K562 (cell line): ENCODE results near the gene ATAD3C. TPM values are rescaled to one million over a fixed set of nuclear protein-coding genes. Genes with fewer than 3 reads are reported as not detected.
A peak's percentile ranks its signal among the peaks of the same experiment; 100 is the strongest.

ENCODE experiments used
- CEBPG ChIP-seq, 3 experiments: fragments of 200-800 bp in 1 of 3; sonication (Bioruptor generic) in 1 of 3; sonication (generic) in 1 of 3; formaldehyde crosslinking in 1 of 3; IDR thresholded peaks in 2 of 3; conservative IDR thresholded peaks in 1 of 3; 2 replicates each; pipeline versions ENCODE4 v1.6.1 to v1.8.0; 2016 to 2022; ENCODE audit warnings: missing compliant biosample characterization in 2 of 3, missing genetic modification characterization in 2 of 3, mild to moderate bottlenecking in 1 of 3, missing genetic modification reagents in 1 of 3
- EP400 ChIP-seq: fragments of 450-650 bp; IDR thresholded peaks from 2 replicates; pipeline ENCODE4 v1.6.1; 2017; ENCODE audit warnings: antibody characterized with exemption, mild to moderate bottlenecking, moderate library complexity
- FUS ChIP-seq: fragments of 200-400 bp; formaldehyde crosslinking; optimal IDR thresholded peaks from 2 replicates; pipeline ENCODE3; 2017; ENCODE audit warnings: low read depth, low read length
- GABPA ChIP-seq: fragments of 200-800 bp; sonication (Bioruptor generic); conservative IDR thresholded peaks from 2 replicates; pipeline ENCODE4 v1.6.1; 2016; ENCODE audit warnings: low read depth, missing genetic modification characterization, missing compliant biosample characterization
- KHSRP ChIP-seq: fragments of 450-650 bp; IDR thresholded peaks from 2 replicates; pipeline ENCODE4 v1.6.1; 2017
- KLF1 ChIP-seq: fragments of 450-650 bp; IDR thresholded peaks from 2 replicates; pipeline ENCODE4 v1.6.1; 2016; ENCODE audit warnings: missing genetic modification characterization, missing compliant biosample characterization
- LEF1 ChIP-seq: fragments of 450-650 bp; IDR thresholded peaks from 2 replicates; pipeline ENCODE4 v1.6.1; 2016; ENCODE audit warnings: mild to moderate bottlenecking
- MYNN ChIP-seq, 2 experiments: sonication (generic); formaldehyde crosslinking in 1 of 2; IDR thresholded peaks; 2 replicates each; pipeline versions ENCODE4 v1.5.0 to v1.6.1; 2016 to 2020; ENCODE audit warnings: antibody characterized with exemption in 1 of 2, missing genetic modification reagents in 1 of 2
- NCOA2 ChIP-seq, 2 experiments: fragments of 450-650 bp; IDR thresholded peaks; 2 replicates each; pipeline ENCODE4 v1.6.1; 2018; ENCODE audit warnings: mild to moderate bottlenecking in 2 of 2, moderate library complexity in 1 of 2; ENCODE audit not compliant: partially characterized antibody in 2 of 2
- NR4A1 ChIP-seq, 2 experiments: fragments of 250-450 bp in 1 of 2; fragments of 450-650 bp in 1 of 2; sonication (Bioruptor Pico) in 1 of 2; IDR thresholded peaks; 2 replicates each; pipeline versions ENCODE4 v1.4.0 to v1.6.1; 2016 to 2020; ENCODE audit warnings: mild to moderate bottlenecking in 2 of 2, missing compliant biosample characterization in 1 of 2, missing genetic modification characterization in 1 of 2, moderate library complexity in 1 of 2
- PRPF4 ChIP-seq: fragments of 200-400 bp; formaldehyde crosslinking; IDR thresholded peaks from one replicate; pipeline ENCODE4 v1.6.1; 2017; ENCODE audit warnings: low read length, low read depth, mild to moderate bottlenecking; ENCODE audit not compliant: insufficient read depth, poor library complexity, severe bottlenecking
- RBM17 ChIP-seq: fragments of 200-400 bp; formaldehyde crosslinking; IDR thresholded peaks from 2 replicates; pipeline ENCODE4 v1.6.1; 2017; ENCODE audit warnings: low read depth, mild to moderate bottlenecking, low read length, borderline replicate concordance
- RFX5 ChIP-seq: IDR thresholded peaks from 2 replicates; pipeline ENCODE4 v1.6.1; 2011; ENCODE audit warnings: low read depth, mild to moderate bottlenecking, improper control_type of control experiment, low read length
- SIX5 ChIP-seq, 2 experiments: IDR thresholded peaks; 2 replicates each; pipeline ENCODE4 v1.6.1; 2011; ENCODE audit warnings: low read length in 2 of 2, borderline replicate concordance in 1 of 2, low read depth in 1 of 2, mild to moderate bottlenecking in 1 of 2, moderate library complexity in 1 of 2; ENCODE audit not compliant: insufficient read depth in 1 of 2
- SMAD2 ChIP-seq: fragments of 150-350 bp; IDR thresholded peaks from 2 replicates; pipeline ENCODE4 v1.6.1; 2014; ENCODE audit warnings: low read depth, mild to moderate bottlenecking, low read length
- SNIP1 ChIP-seq: fragments of 450-650 bp; IDR thresholded peaks from 2 replicates; pipeline ENCODE4 v1.7.1; 2017; ENCODE audit warnings: low read depth, mild to moderate bottlenecking
- SRSF1 ChIP-seq: fragments of 200-400 bp; formaldehyde crosslinking; IDR thresholded peaks from 2 replicates; pipeline ENCODE4 v1.6.1; 2017; ENCODE audit warnings: mild to moderate bottlenecking, low read depth, low read length, moderate library complexity
- ZBED1 ChIP-seq: IDR thresholded peaks from 2 replicates; pipeline ENCODE4 v1.6.1; 2014
- ZNF263 ChIP-seq: sonication (generic); formaldehyde crosslinking; IDR thresholded peaks from 2 replicates; pipeline ENCODE4 v1.8.0; 2022; ENCODE audit warnings: mild to moderate bottlenecking, missing genetic modification reagents, borderline replicate concordance
- ZNF444 ChIP-seq: fragments of 250-450 bp; sonication (Bioruptor Pico); IDR thresholded peaks from 2 replicates; pipeline ENCODE4 v1.4.0; 2020; ENCODE audit warnings: mild to moderate bottlenecking, moderate library complexity
- ZNF584 ChIP-seq: fragments of 200-800 bp; sonication (Bioruptor generic); IDR thresholded peaks from 2 replicates; pipeline ENCODE4 v1.6.1; 2016; ENCODE audit warnings: low read depth, mild to moderate bottlenecking, missing genetic modification characterization, missing compliant biosample characterization
- ZNF76 ChIP-seq: fragments of 250-450 bp; sonication (Bioruptor Pico); IDR thresholded peaks from 2 replicates; pipeline ENCODE4 v1.4.0; 2020; ENCODE audit warnings: mild to moderate bottlenecking, moderate library complexity, borderline replicate concordance
- polyA plus RNA-seq, 8 experiments: library from polyadenylated mRNA; depleted of rRNA in 4 of 8; stranded (reverse) in 5 of 8; unstranded in 3 of 8; fragments of >200 nt; fragmentation: Nextera tagmentation in 2 of 8; fragmentation: Illumina TruSeq in 1 of 8; extraction: Ambion mirVana in 2 of 8; extraction: Trizol in 1 of 8; gene quantifications; 2 replicates each; pipeline versions ENCODE4 v1.2.1 to v1.2.3, GENCODE V29; 2011 to 2014; ENCODE audit warnings: inconsistent platforms in 1 of 8, missing spikeins in 1 of 8
- total RNA-seq, 7 experiments: library from RNA; depleted of rRNA in 6 of 7; stranded (reverse); fragments of >200 nt in 6 of 7; fragmentation: Illumina TruSeq in 2 of 7; extraction: Trizol in 2 of 7; gene quantifications; 2 replicates each; pipeline versions ENCODE4 v1.2.1 to v1.2.3, GENCODE V29; 2011 to 2021; ENCODE audit warnings: low replicate concordance in 1 of 7
- TF ChIP-seq, protein P1 (sequence below): fragments of 250-450 bp; sonication (Bioruptor Pico); IDR thresholded peaks from 2 replicates; pipeline ENCODE4 v1.4.0; 2020

Gene ATAD3C
- total and polyA plus RNA-seq, 9 of the 15 experiments (the other 6 are each of a cell fraction or from before 2014, with no cell fraction given), result 0.03 to 0.18 TPM; not detected in 7

GRCh38 chr1:1511533-1512285 lies 62.2 kb downstream of the ATAD3C start, which contains the start of gene ATAD3A (continued):
- TF ChIP-seq MYNN (IDR thresholded peaks at IDR 0.05) (no peak), MYNN (CRISPR knock-in tag; IDR thresholded peaks at IDR 0.05) (no peak), ZBED1 (peak; percentile 75; the same call in 1 of the 2 replicates), KLF1 (peak; percentile 66; the same call in 1 of the 2 replicates), SNIP1 (no peak), CEBPG (CRISPR knock-in tag; IDR thresholded peaks at IDR 0.05) (no peak), CEBPG (tag; conservative IDR thresholded peaks at IDR 0.05 in 1 of 2, IDR thresholded peaks at IDR 0.05 in 1 of 2) (no peak), SIX5 (IDR thresholded peaks at IDR 0.05; ENCODE audit: borderline replicate concordance in 1 of 2, insufficient read depth in 1 of 2, low read depth in 1 of 2, low read length in 2 of 2) (peak; percentile 17 to 35; a peak in 1 of 4 replicates), EP400 (peak; percentile 99), NCOA2 (IDR thresholded peaks at IDR 0.05; ENCODE audit: partially characterized antibody in 2 of 2) (no peak), SRSF1 (no peak), ZNF76 (CRISPR knock-in tag) (no peak), ZNF444 (CRISPR knock-in tag) (no peak), LEF1 (no peak), PRPF4 (no peak), FUS (peak; percentile 90), ZNF584 (CRISPR knock-in tag) (no peak), KHSRP (peak; percentile 89), RFX5 (no peak), SMAD2 (no peak), GABPA (peak; percentile 71), ZNF263 (no peak; the same call in 1 of the 2 replicates), NR4A1 (CRISPR knock-in tag; IDR thresholded peaks at IDR 0.05) (no peak), NR4A1 (tag; IDR thresholded peaks at IDR 0.05) (no peak), RBM17 (no peak)
- TF ChIP-seq, protein P1, sequence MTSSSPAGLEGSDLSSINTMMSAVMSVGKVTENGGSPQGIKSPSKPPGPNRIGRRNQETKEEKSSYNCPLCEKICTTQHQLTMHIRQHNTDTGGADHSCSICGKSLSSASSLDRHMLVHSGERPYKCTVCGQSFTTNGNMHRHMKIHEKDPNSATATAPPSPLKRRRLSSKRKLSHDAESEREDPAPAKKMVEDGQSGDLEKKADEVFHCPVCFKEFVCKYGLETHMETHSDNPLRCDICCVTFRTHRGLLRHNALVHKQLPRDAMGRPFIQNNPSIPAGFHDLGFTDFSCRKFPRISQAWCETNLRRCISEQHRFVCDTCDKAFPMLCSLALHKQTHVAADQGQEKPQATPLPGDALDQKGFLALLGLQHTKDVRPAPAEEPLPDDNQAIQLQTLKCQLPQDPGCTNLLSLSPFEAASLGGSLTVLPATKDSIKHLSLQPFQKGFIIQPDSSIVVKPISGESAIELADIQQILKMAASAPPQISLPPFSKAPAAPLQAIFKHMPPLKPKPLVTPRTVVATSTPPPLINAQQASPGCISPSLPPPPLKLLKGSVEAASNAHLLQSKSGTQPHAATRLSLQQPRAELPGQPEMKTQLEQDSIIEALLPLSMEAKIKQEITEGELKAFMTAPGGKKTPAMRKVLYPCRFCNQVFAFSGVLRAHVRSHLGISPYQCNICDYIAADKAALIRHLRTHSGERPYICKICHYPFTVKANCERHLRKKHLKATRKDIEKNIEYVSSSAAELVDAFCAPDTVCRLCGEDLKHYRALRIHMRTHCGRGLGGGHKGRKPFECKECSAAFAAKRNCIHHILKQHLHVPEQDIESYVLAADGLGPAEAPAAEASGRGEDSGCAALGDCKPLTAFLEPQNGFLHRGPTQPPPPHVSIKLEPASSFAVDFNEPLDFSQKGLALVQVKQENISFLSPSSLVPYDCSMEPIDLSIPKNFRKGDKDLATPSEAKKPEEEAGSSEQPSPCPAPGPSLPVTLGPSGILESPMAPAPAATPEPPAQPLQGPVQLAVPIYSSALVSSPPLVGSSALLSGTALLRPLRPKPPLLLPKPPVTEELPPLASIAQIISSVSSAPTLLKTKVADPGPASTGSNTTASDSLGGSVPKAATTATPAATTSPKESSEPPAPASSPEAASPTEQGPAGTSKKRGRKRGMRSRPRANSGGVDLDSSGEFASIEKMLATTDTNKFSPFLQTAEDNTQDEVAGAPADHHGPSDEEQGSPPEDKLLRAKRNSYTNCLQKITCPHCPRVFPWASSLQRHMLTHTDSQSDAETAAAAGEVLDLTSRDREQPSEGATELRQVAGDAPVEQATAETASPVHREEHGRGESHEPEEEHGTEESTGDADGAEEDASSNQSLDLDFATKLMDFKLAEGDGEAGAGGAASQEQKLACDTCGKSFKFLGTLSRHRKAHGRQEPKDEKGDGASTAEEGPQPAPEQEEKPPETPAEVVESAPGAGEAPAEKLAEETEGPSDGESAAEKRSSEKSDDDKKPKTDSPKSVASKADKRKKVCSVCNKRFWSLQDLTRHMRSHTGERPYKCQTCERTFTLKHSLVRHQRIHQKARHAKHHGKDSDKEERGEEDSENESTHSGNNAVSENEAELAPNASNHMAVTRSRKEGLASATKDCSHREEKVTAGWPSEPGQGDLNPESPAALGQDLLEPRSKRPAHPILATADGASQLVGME (CRISPR knock-in tag), result no peak
